Ovary (tissue), 3 donors: ENCODE measurements around the gene CD101.

Source experiments
- CTCF ChIP-seq, 3 donors: fragments of 450-650 bp in 2 of 3; fragments of 200-600 bp in 1 of 3; IDR thresholded peaks; one replicate each; pipeline versions ENCODE4 v1.5.1 to v1.8.0; 2016 to 2022; ENCODE audit warnings: antibody characterized with exemption in 3 of 3, mild to moderate bottlenecking in 1 of 3
- EP300 ChIP-seq: sonication (generic); formaldehyde crosslinking; IDR thresholded peaks from one replicate; pipeline ENCODE4 v1.6.1; 2017; ENCODE audit warnings: antibody characterized with exemption
- POLR2A ChIP-seq: fragments of 450-650 bp; IDR thresholded peaks from one replicate; pipeline ENCODE4 v1.6.1; 2017; ENCODE audit warnings: antibody characterized with exemption, mild to moderate bottlenecking, moderate library complexity
- donor health status: DM: no; HTN: no; CAD: no.

- no peak for TF ChIP-seq CTCF (IDR thresholded peaks at IDR 0.05)
- no peak for TF ChIP-seq POLR2A
- TF ChIP-seq EP300: no peak
These were observed 33.3 kb downstream of the CD101 start for GRCh38 chr1:117034791-117035290.
